Large intestine (tissue), 3 donors: ENCODE data around the gene TPGS1. TPM values are rescaled to one million over a fixed set of nuclear protein-coding genes. Genes with fewer than 3 reads are reported as not detected.

Experiments used
- DNase-seq, 2 donors: peaks; one replicate each; pipeline versions ENCODE4 v3.0.0 to v3.0.0-alpha.2; 2013
- H3K27ac ChIP-seq: one replicate; pipeline ENCODE4 v1.5.1; 2013; ENCODE audit warnings: low read length
- H3K27me3 ChIP-seq: 2 replicates; pipeline ENCODE4 v1.6.1; 2013; ENCODE audit warnings: low read length; ENCODE audit not compliant: control insufficient read depth, insufficient read depth
- H3K36me3 ChIP-seq: 2 replicates; pipeline ENCODE4 v1.6.1; 2013; ENCODE audit warnings: low read length; ENCODE audit not compliant: control insufficient read depth, insufficient read depth
- H3K4me1 ChIP-seq: one replicate; pipeline ENCODE4 v1.6.1; 2013; ENCODE audit warnings: low read length; ENCODE audit not compliant: control insufficient read depth, insufficient read depth
- H3K4me3 ChIP-seq: one replicate; pipeline ENCODE4 v1.5.1; 2013; ENCODE audit warnings: low read length
- H3K9me3 ChIP-seq: one replicate; pipeline ENCODE4 v1.6.1; 2013; ENCODE audit warnings: mild to moderate bottlenecking, low read depth, low read length, moderate library complexity; ENCODE audit not compliant: control insufficient read depth
- WGBS: methylation state at CpG from one replicate; pipeline ENCODE4 v1.1.5; 2013; ENCODE audit warnings: low lambda C conversion rate; ENCODE audit not compliant: insufficient coverage; 5-methylcytosine and 5-hydroxymethylcytosine counted together
- polyA plus RNA-seq: library from polyadenylated mRNA; unstranded; fragments of 120-200 nt; gene quantifications from one replicate; pipeline ENCODE4 v1.2.1, GENCODE V29; 2013

Gene TPGS1
- polyA plus RNA-seq, 1 donor = 16.2 TPM

DNA sequence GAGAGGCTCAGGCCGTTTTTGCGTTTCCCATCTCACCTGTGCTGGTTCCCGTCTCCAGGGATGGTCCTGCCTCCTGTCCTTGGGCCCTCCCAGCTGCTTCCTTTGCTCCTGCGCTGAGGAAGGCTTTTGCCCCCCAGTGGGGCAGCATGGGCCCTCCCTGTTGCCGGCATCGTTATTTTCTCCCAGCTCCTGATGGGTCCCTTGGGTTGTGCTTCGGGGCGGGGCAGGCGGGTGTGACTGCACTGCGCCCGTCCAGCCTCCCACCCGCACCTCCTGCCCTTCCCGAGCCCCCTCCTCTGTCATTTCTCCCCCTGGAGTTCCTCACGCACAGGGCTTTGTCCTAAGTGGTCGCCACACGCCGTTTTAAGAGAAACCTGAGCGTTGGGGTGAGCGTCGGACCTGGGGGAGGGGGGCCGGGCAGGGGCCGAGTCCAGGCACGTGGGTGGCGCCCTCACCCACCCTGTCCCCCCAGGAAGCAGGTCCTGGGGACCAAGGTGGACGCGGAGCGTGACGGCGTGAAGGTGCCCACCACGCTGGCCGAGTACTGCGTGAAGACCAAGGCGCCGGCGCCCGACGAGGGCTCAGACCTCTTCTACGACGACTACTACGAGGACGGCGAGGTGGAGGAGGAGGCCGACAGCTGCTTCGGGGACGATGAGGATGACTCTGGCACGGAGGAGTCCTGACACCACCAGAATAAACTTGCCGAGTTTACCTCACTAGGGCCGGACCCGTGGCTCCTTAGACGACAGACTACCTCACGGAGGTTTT, 33.8 kb downstream of the TPGS1 start:
- WGBS = no CpG with 5 or more reads among the region's 51 CpGs
- H3K36me3 ChIP-seq = peaks cover 58% of the 10 kb centered on the region

DNA sequence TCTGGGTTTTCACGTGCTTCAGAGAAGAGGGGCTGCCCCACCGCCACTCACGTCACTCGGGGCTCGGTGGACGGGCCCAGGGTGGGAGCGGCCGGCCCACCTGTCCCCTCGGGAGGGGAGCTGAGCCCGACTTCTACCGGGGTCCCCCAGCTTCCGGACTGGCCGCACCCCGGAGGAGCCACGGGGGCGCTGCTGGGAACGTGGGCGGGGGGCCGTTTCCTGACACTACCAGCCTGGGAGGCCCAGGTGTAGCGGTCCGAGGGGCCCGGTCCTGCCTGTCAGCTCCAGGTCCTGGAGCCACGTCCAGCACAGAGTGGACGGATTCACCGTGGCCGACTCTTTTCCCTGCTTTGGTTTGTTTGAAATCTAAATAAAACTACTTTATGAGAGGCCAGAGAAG, 34.4 kb downstream of the TPGS1 start:
- H3K36me3 ChIP-seq = peaks cover 52% of the 10 kb centered on the region
- no CpG with 5 or more reads among the region's 26 CpGs for WGBS
- no peak overlapping the region for H3K27ac ChIP-seq
- H3K9me3 ChIP-seq = no peaks in the 10 kb centered on the region
- no peaks in the 10 kb centered on the region for H3K27me3 ChIP-seq
- no peaks in the 10 kb centered on the region for H3K4me1 ChIP-seq
- no peak overlapping the region for H3K4me3 ChIP-seq
- no peak for DNase-seq

More for the DNA sequence above, 33.8 kb downstream of the TPGS1 start:
- H3K4me1 ChIP-seq = no peaks in the 10 kb centered on the region
- no peak overlapping the region for H3K4me3 ChIP-seq
- H3K27ac ChIP-seq = no peak overlapping the region
- H3K9me3 ChIP-seq = no peaks in the 10 kb centered on the region
- DNase-seq = no peak
- no peaks in the 10 kb centered on the region for H3K27me3 ChIP-seq

DNA sequence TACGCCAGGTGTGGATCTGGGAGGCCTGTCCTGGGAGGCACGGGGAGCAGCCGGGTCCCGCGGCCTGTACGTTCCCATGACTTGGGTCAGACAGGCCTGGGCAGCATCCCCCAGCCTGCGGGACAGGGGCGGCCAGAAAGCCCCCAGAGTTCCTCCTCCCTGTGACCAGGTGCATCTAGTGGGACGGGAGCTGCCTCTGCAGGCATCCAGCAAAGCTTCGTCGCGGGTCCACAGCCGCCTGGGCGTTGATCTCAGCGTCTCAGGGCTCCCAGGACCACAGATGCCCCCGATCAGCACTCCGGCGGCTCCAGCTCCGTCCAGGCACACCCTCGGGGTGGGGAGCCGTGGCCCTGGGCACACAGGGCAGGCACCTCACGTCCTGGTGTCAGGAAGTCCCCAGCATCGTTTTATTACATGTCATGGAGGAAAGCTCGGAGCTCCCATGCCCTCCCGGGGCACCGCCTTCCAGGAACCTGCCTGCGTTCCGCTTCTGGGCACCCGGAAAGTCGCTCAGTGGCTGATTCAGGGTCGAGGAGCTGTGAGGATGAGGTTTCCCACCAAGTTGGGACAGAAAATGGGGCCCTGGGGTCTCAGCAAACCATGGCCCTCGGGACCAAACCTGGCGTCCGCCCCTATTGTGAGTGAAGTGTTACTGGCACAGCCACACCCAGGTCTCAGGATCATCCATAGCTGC, 35.0 kb downstream of the TPGS1 start:
- H3K27me3 ChIP-seq = no peaks in the 10 kb centered on the region
- H3K9me3 ChIP-seq = no peaks in the 10 kb centered on the region
- H3K4me1 ChIP-seq = no peaks in the 10 kb centered on the region
- WGBS = no CpG with 5 or more reads among the region's 34 CpGs
- no peak for DNase-seq
- peaks cover 47% of the 10 kb centered on the region for H3K36me3 ChIP-seq
- no peak overlapping the region for H3K27ac ChIP-seq
- no peak overlapping the region for H3K4me3 ChIP-seq

DNA sequence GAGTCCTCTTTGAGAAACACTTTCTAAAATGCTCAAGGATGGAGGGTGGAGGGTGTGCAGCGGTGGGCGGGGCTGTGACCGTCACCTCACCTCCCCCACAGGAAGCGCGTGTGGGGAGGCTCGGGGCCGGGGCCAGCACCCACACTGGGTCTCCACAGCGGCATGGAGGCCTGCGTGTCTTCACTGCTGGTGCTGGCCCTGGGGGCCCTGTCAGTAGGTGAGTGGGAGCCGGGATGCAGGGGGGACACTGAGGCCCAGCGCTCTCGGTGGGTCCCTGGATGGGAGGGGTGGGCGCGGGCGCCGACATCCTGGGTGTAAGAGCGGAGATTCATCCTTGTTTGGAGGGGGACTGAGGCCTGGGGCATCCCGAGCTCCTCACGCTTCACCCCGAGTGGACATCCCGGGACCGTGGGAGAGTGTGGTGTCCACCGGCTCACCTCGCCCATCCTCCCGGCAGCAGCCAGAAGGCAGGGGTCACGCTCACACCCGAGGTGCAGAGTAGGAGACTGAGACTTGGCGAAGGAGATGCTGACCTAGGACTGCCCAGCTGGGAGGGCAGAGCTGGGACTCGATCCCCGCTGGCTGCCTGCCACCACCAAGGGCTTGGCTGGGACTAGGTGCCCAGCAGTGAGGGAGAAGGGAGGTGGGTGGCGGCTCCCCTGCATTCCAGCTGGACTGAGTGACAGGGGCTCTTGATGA, 36.8 kb downstream of the TPGS1 start, which contains the start of gene GZMM:
TSS of gene GZMM (plus strand) at position 144 of the 699 bp plus-strand sequence. CDS start at position 163, 19 bp downstream.
- Histone ChIP-seq H3K9me3 (peaks cover 4% of the 10 kb centered on the region), H3K36me3 (peaks cover 31% of the 10 kb centered on the region), H3K4me3 (no peak within 1 kb of the TSS), H3K4me1 (no peaks in the 10 kb centered on the region), H3K27me3 (no peaks in the 10 kb centered on the region), H3K27ac (no peak within 1 kb of the TSS)
- DNase-seq = no peak
- no CpG with 5 or more reads among the region's 31 CpGs for WGBS

DNA sequence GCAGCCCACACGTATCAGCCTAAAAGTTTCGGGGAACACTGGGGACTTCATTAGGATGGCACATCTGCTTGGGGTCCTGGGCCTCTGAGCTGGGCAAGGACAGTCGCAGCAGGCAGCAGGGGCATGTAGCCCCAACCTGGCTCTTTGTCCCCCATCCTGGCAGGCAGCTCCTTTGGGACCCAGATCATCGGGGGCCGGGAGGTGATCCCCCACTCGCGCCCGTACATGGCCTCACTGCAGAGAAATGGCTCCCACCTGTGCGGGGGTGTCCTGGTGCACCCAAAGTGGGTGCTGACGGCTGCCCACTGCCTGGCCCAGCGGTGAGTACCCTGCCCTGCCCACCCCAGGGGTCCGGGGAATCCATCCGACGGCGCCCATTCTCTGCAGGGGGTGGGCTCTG, 39.8 kb downstream of the TPGS1 start:
- H3K27ac ChIP-seq = no peak overlapping the region
- WGBS = no CpG with 5 or more reads among the region's 15 CpGs
- H3K36me3 ChIP-seq = peaks cover 8% of the 10 kb centered on the region
- H3K4me1 ChIP-seq = no peaks in the 10 kb centered on the region
- no peak for DNase-seq
- H3K9me3 ChIP-seq = peaks cover 13% of the 10 kb centered on the region
- H3K27me3 ChIP-seq = peaks cover 3% of the 10 kb centered on the region
- H3K4me3 ChIP-seq = no peak overlapping the region

DNA sequence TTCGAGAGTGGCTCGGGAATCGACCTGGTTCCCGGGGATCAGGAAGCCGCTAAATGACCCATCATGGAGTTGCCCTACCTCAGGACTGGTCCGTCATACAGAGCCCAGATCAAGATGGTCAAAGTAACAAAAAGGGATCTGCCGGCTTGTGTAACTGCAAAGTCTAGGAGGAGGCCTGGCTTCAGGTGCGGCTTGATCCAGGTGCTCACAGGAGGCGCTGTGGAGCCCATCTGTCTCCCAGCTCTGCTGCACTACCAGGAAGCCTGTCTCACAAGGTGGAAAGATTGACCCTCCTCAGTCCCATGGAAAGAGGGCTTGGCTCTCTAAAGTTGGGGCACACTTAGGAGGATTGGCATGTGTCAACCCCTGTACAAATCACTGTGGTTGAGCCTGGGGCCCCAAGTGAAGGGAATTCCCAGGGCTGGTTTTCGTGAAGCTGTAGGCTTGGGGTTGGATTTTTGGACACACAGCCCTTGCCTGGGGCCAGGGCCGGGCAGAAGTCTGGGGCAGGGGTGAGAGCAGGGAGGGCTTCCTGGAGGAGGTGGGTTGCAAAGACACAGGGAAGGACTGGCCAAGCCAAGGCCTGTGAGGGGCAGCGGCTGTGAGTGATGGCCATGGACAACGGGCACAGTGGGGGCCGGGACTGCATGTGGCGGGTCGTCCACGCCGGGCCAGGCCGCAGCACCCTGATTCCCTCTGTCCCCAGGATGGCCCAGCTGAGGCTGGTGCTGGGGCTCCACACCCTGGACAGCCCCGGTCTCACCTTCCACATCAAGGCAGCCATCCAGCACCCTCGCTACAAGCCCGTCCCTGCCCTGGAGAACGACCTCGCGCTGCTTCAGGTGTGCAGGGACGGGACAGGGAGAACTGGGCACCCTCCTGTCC, 40.8 kb downstream of the TPGS1 start:
- no CpG with 5 or more reads among the region's 26 CpGs for WGBS
- H3K27ac ChIP-seq = no peak overlapping the region
- H3K4me1 ChIP-seq = no peaks in the 10 kb centered on the region
- DNase-seq = no peak
- peaks cover 2% of the 10 kb centered on the region for H3K36me3 ChIP-seq
- H3K9me3 ChIP-seq = peaks cover 17% of the 10 kb centered on the region
- peaks cover 3% of the 10 kb centered on the region for H3K27me3 ChIP-seq
- no peak overlapping the region for H3K4me3 ChIP-seq

DNA sequence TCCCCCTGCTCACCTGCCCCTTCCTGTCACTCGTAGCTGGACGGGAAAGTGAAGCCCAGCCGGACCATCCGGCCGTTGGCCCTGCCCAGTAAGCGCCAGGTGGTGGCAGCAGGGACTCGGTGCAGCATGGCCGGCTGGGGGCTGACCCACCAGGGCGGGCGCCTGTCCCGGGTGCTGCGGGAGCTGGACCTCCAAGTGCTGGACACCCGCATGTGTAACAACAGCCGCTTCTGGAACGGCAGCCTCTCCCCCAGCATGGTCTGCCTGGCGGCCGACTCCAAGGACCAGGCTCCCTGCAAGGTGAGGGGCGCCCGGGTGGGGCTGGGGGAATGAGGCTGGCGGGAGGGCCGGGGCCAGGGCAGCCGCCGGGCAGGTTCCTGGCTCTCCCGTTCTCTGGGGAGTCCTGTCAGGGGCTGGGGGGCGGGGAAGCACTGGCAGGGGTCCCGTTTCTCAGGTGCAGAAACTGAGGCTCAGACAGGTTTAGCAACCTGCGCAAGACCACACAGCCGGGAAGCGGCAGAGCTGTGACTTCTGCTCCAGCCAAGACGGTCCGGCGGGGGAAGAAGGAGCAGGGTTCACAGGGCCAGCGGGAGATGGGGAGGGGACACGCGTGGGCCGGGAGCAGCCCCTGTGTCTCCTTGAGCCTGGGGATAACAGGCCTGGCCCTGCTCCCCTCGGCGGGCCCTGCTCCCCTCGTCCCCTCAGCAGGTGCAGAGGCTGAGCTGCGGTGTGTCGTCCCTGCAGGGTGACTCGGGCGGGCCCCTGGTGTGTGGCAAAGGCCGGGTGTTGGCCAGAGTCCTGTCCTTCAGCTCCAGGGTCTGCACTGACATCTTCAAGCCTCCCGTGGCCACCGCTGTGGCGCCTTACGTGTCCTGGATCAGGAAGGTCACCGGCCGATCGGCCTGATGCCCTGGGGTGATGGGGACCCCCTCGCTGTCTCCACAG, 41.9 kb downstream of the TPGS1 start:
- no peaks in the 10 kb centered on the region for H3K36me3 ChIP-seq
- peaks cover 17% of the 10 kb centered on the region for H3K9me3 ChIP-seq
- H3K27me3 ChIP-seq = peaks cover 3% of the 10 kb centered on the region
- no CpG with 5 or more reads among the region's 52 CpGs for WGBS
- no peaks in the 10 kb centered on the region for H3K4me1 ChIP-seq
- no peak overlapping the region for H3K27ac ChIP-seq
- DNase-seq = no peak
- no peak overlapping the region for H3K4me3 ChIP-seq

DNA sequence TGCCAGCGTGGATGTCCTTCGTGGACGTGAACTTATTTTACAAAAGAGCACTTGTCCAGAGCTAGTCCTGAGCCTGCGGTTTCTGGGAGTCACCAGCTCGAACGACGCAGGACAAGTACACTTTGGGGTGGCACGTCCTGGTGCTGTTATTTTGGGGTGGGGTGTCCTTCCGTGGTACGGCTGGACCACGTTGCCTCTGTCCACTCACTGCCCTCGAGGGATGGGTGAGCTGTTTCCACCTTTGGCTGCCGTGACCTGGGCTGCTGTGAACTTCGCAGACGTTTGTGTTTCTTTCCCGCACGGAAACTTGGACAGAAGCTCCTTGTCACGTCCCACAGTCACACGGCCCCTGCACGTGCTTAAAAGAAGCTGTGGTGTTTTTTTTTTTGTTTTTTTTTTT, 47.5 kb downstream of the TPGS1 start:
- peaks cover 8% of the 10 kb centered on the region for H3K9me3 ChIP-seq
- no peak for DNase-seq
- 75% methylated on average over 5 of the region's 20 CpGs for WGBS

DNA sequence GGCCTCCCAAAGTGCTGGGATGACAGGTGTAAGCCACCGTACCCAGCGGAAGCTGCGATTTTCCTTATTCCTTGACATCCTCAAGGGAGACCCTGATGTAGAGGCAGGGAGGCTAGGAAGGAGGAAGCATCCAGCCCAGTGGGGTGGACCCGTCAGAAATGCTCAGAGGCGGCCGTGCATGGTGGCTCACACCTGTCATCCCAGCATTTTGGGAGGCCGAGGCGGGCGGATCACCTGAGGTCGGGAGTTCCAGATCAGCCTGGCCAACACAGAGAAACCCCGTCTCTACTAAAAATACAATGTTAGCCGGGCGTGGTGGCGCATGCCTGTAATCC, 48.1 kb downstream of the TPGS1 start:
- H3K4me1 ChIP-seq = peaks cover 2% of the 10 kb centered on the region

More for the DNA sequence above, 47.5 kb downstream of the TPGS1 start:
- H3K27me3 ChIP-seq = peaks cover 3% of the 10 kb centered on the region
- H3K4me1 ChIP-seq = peaks cover 2% of the 10 kb centered on the region
- H3K4me3 ChIP-seq = no peak overlapping the region
- H3K27ac ChIP-seq = no peak overlapping the region
- no peaks in the 10 kb centered on the region for H3K36me3 ChIP-seq

More for the DNA sequence above, 48.1 kb downstream of the TPGS1 start:
- Histone ChIP-seq H3K4me3 (no peak overlapping the region), H3K36me3 (no peaks in the 10 kb centered on the region), H3K27ac (no peak overlapping the region), H3K27me3 (peaks cover 3% of the 10 kb centered on the region), H3K9me3 (peaks cover 4% of the 10 kb centered on the region)
- WGBS = no CpG with 5 or more reads among the region's 14 CpGs
- DNase-seq = no peak
